ENCODE measurements around the gene UNC50.

DNA sequence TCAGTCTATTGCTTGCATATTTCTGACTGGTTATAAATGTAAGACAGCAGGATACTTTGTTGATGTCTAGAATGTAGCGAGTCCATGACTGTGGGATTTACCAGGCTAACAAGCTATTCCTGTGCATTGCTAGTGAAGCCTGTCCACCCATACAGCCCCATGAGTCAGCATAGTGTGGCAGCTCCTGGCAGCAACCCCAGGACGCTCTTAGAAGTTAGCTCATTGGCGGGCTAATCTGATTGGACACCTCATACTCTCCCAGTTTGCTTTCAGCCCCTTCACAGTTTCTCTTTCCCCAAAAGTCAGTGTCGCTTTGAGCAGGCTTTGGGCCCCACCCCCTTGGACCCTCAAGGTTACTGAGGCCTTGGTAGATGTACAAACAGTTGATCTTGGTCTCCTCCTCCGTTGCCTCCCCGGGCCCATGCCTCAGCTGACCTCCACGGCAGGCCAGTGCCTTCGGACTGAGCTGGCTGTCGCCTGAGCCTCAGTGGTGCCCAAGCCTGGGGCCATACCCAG lies 48.1 kb upstream of the UNC50 start:
- TF ChIP-seq, protein P1, sequence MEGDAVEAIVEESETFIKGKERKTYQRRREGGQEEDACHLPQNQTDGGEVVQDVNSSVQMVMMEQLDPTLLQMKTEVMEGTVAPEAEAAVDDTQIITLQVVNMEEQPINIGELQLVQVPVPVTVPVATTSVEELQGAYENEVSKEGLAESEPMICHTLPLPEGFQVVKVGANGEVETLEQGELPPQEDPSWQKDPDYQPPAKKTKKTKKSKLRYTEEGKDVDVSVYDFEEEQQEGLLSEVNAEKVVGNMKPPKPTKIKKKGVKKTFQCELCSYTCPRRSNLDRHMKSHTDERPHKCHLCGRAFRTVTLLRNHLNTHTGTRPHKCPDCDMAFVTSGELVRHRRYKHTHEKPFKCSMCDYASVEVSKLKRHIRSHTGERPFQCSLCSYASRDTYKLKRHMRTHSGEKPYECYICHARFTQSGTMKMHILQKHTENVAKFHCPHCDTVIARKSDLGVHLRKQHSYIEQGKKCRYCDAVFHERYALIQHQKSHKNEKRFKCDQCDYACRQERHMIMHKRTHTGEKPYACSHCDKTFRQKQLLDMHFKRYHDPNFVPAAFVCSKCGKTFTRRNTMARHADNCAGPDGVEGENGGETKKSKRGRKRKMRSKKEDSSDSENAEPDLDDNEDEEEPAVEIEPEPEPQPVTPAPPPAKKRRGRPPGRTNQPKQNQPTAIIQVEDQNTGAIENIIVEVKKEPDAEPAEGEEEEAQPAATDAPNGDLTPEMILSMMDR (conservative IDR thresholded peaks at IDR 0.05 in 1 of 2, IDR thresholded peaks at IDR 0.05 in 1 of 2; ENCODE audit: extremely low read depth in 1 of 2, insufficient read depth in 1 of 2, low read depth in 1 of 2, low read length in 2 of 2) = no peak
- TF ChIP-seq EZH2 (IDR thresholded peaks at IDR 0.05; ENCODE audit: borderline replicate concordance, low read length) = no peak

Data from mammary epithelial cell (primary cell).